ENCODE data around the gene CRPPA. TPM values are rescaled to one million over a fixed set of nuclear protein-coding genes. Genes with fewer than 3 reads are reported as not detected.
"Not testable (repeated sequence)": the region's sequence is repeated elsewhere in the genome, so short reads cannot be mapped to it uniquely, and the experiment has no call there.

The CRPPA gene
- total RNA-seq, 1 donor from 2014 or later, result 3.9 TPM

DNA sequence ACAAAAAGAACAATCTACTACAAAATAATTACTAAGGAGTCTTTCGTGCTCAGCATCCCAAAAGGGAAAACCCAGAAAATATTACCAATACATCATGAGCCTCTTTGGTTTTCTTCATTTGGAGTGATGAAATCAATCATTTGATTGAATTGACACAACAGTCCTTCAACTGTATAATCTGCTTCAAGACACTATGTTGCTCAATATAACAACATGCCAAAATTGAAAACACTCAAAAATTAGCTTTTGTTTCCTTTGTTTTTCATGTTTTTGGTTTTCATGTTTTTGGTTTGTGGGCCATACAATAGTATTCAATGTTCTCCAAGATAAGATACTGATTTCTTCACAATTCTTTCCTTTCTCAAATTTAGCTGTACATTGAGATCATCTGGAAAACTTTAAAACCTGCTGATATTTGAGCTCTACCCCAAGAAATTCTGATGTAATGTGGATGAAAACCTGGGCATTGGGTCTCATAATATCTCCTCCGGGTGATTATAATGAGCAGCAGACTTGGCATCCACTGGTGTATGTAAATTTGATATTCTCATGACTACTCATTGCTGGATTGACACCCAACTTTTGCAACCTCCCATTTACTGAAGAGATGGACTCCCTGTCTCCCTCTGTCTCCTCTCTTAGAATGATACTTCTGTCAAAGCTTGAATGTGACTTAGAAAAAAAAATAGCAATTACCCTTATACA is 39.6 kb upstream of the CRPPA start:
- H3K79me2 ChIP-seq (ENCODE audit: insufficient read depth, low read length), result no peaks in the 10 kb centered on the region
- Mint-ChIP-seq H3K27ac (ENCODE audit: unreplicated experiment) (no peak overlapping the region), H3K36me3 (ENCODE audit: low read depth, unreplicated experiment) (no peaks in the 10 kb centered on the region), H3K9me3 (ENCODE audit: unreplicated experiment) (no peaks in the 10 kb centered on the region), H3K27me3 (ENCODE audit: low read depth, unreplicated experiment) (no peaks in the 10 kb centered on the region), H3K4me3 (ENCODE audit: unreplicated experiment) (no peak overlapping the region), H3K4me1 (ENCODE audit: low read depth, unreplicated experiment) (peaks cover 2% of the 10 kb centered on the region)
- H3K27ac ChIP-seq (ENCODE audit: low read depth, low read length), result no peak overlapping the region
- H2AFZ ChIP-seq (ENCODE audit: low read depth, low read length), result no peak overlapping the region
- no peaks in the 10 kb centered on the region for H3K4me1 ChIP-seq (ENCODE audit: insufficient read depth, low read length)
- no peaks in the 10 kb centered on the region for H3K36me3 ChIP-seq (ENCODE audit: insufficient read depth, low read length)
- H3K4me2 ChIP-seq (ENCODE audit: low read length), result no peak overlapping the region
- no peak overlapping the region for H3K9ac ChIP-seq (ENCODE audit: low read length)
- no peaks in the 10 kb centered on the region for H3K9me3 ChIP-seq (ENCODE audit: insufficient read depth, low read depth, low read length)
- no peak for TF ChIP-seq EZH2 (IDR thresholded peaks at IDR 0.05; ENCODE audit: insufficient read depth, low read length)
- TF ChIP-seq, protein P1, sequence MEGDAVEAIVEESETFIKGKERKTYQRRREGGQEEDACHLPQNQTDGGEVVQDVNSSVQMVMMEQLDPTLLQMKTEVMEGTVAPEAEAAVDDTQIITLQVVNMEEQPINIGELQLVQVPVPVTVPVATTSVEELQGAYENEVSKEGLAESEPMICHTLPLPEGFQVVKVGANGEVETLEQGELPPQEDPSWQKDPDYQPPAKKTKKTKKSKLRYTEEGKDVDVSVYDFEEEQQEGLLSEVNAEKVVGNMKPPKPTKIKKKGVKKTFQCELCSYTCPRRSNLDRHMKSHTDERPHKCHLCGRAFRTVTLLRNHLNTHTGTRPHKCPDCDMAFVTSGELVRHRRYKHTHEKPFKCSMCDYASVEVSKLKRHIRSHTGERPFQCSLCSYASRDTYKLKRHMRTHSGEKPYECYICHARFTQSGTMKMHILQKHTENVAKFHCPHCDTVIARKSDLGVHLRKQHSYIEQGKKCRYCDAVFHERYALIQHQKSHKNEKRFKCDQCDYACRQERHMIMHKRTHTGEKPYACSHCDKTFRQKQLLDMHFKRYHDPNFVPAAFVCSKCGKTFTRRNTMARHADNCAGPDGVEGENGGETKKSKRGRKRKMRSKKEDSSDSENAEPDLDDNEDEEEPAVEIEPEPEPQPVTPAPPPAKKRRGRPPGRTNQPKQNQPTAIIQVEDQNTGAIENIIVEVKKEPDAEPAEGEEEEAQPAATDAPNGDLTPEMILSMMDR (IDR thresholded peaks at IDR 0.05; ENCODE audit: insufficient read depth, low read depth, low read length), result no peak
- no peaks in the 10 kb centered on the region for H3K27me3 ChIP-seq (ENCODE audit: insufficient read depth, low read length)
- H4K20me1 ChIP-seq (ENCODE audit: insufficient read depth, low read length), result no peaks in the 10 kb centered on the region
- H3K4me3 ChIP-seq (ENCODE audit: insufficient read depth, low read depth, low read length), result no peak overlapping the region
- no peak for FAIRE-seq
- DNase-seq (ENCODE audit: low read depth), result no peak

DNA sequence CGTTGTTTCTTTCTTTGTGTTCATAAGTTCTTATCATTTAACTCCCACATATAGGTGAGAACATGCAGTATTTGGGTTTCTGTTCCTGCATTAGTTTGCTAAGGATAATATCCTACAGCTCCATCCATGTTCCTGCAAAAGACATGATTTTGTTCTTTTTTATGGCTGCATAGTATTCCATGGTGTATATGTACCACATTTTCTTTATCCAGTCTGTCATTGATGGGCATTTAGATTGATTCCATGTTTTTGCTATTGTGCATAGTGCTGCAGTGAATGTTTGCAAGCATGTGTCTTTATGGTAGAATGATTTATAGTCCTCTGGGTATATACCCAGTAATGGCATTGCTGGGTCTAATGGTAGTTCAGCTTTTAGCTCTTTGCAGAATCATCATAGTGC is 35.0 kb upstream of the CRPPA start:
- not testable (repeated sequence) for DNase-seq (ENCODE audit: low read depth); FAIRE-seq; H3K4me2 ChIP-seq (ENCODE audit: low read length); H3K4me1 ChIP-seq (ENCODE audit: insufficient read depth, low read length); H3K27ac ChIP-seq (ENCODE audit: low read depth, low read length); H3K4me3 Mint-ChIP-seq (ENCODE audit: unreplicated experiment); H2AFZ ChIP-seq (ENCODE audit: low read depth, low read length); H3K9ac ChIP-seq (ENCODE audit: low read length); H3K9me3 Mint-ChIP-seq (ENCODE audit: unreplicated experiment); H3K27ac Mint-ChIP-seq (ENCODE audit: unreplicated experiment); H3K9me3 ChIP-seq (ENCODE audit: insufficient read depth, low read depth, low read length); H3K36me3 Mint-ChIP-seq (ENCODE audit: low read depth, unreplicated experiment); H3K36me3 ChIP-seq (ENCODE audit: insufficient read depth, low read length); H3K4me1 Mint-ChIP-seq (ENCODE audit: low read depth, unreplicated experiment); H3K4me3 ChIP-seq (ENCODE audit: insufficient read depth, low read depth, low read length); H3K27me3 Mint-ChIP-seq (ENCODE audit: low read depth, unreplicated experiment); H4K20me1 ChIP-seq (ENCODE audit: insufficient read depth, low read length); H3K79me2 ChIP-seq (ENCODE audit: insufficient read depth, low read length); H3K27me3 ChIP-seq (ENCODE audit: insufficient read depth, low read length)

DNA sequence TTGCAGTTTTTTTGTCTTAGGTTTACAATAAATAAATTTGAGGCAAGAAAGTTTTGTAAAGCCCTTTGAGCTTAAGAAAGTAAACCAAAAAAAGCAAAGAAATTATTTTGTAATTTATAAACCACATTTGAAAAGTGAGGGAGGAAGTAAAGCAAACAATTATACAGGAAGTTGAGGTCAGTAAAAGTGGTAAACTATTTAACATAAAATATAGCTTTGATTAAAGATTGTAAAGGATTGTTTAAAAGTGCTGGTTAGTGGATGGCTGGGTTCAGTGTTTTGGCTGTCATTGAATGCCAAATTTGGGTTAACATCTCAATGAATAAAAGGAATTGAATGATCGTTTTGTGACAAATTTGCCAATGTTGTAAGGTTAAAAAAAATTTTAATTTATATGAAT is 34.3 kb upstream of the CRPPA start:
- Histone ChIP-seq H3K36me3 (ENCODE audit: insufficient read depth, low read length) (no peaks in the 10 kb centered on the region), H3K9ac (ENCODE audit: low read length) (no peak overlapping the region), H3K9me3 (ENCODE audit: insufficient read depth, low read depth, low read length) (no peaks in the 10 kb centered on the region), H3K27me3 (ENCODE audit: insufficient read depth, low read length) (no peaks in the 10 kb centered on the region), H3K79me2 (ENCODE audit: insufficient read depth, low read length) (no peaks in the 10 kb centered on the region), H3K4me1 (ENCODE audit: insufficient read depth, low read length) (no peaks in the 10 kb centered on the region), H4K20me1 (ENCODE audit: insufficient read depth, low read length) (no peaks in the 10 kb centered on the region), H3K4me3 (ENCODE audit: insufficient read depth, low read depth, low read length) (no peak overlapping the region), H3K27ac (ENCODE audit: low read depth, low read length) (no peak overlapping the region), H3K4me2 (ENCODE audit: low read length) (no peak overlapping the region), H2AFZ (ENCODE audit: low read depth, low read length) (no peak overlapping the region)
- no peaks in the 10 kb centered on the region for H3K36me3 Mint-ChIP-seq (ENCODE audit: low read depth, unreplicated experiment)
- FAIRE-seq, result no peak
- DNase-seq (ENCODE audit: low read depth), result no peak
- H3K27ac Mint-ChIP-seq (ENCODE audit: unreplicated experiment), result no peak overlapping the region
- no peak for TF ChIP-seq EZH2 (IDR thresholded peaks at IDR 0.05; ENCODE audit: insufficient read depth, low read length)
- TF ChIP-seq, protein P1 (IDR thresholded peaks at IDR 0.05; ENCODE audit: insufficient read depth, low read depth, low read length), result no peak
- no peaks in the 10 kb centered on the region for H3K27me3 Mint-ChIP-seq (ENCODE audit: low read depth, unreplicated experiment)
- H3K9me3 Mint-ChIP-seq (ENCODE audit: unreplicated experiment), result no peaks in the 10 kb centered on the region
- no peak overlapping the region for H3K4me3 Mint-ChIP-seq (ENCODE audit: unreplicated experiment)
- no peaks in the 10 kb centered on the region for H3K4me1 Mint-ChIP-seq (ENCODE audit: low read depth, unreplicated experiment)
